Activated CD8-positive, alpha-beta T cell treated with anti-CD3 and anti-CD28 coated beads for 36 hours (primary cell): ENCODE measurements around the gene PIP5K1C. TPM values are rescaled to one million over a fixed set of nuclear protein-coding genes. Genes with fewer than 3 reads are reported as not detected.

Experiments
- ATAC-seq: fragments of 200-7000 bp; cut with Tn5 transposase; one replicate; pipeline ENCODE4 v1.10.0; 2021; ENCODE audit warnings: mild to moderate bottlenecking, moderate library complexity
- CTCF ChIA-PET: fragments of 350-600 bp; sonication (Branson Sonifier 250); formaldehyde crosslinking; loops from one replicate; lab custom pipeline; 2021; ENCODE audit warnings: antibody characterized with exemption; lab: Charles Lee
- POLR2A ChIA-PET: fragments of 350-600 bp; sonication (Branson Sonifier 250); formaldehyde crosslinking; loops from one replicate; lab custom pipeline; 2021; ENCODE audit warnings: antibody characterized with exemption; lab: Charles Lee
- DNase-seq: peaks from one replicate; pipeline ENCODE4 v3.0.0-alpha.2; 2020
- H3K27ac Mint-ChIP-seq: one replicate; pipeline ENCODE4 v1.8.0; 2021; ENCODE audit warnings: mild to moderate bottlenecking, mixed read lengths
- H3K27me3 Mint-ChIP-seq: one replicate; pipeline ENCODE4 v1.8.0; 2021; ENCODE audit warnings: mixed read lengths
- H3K36me3 Mint-ChIP-seq: one replicate; pipeline ENCODE4 v1.8.0; 2021; ENCODE audit warnings: low read depth, mixed read lengths
- H3K4me1 Mint-ChIP-seq: one replicate; pipeline ENCODE4 v1.8.0; 2021; ENCODE audit warnings: low read depth, mixed read lengths
- H3K4me3 Mint-ChIP-seq: one replicate; pipeline ENCODE4 v1.8.0; 2021; ENCODE audit warnings: mild to moderate bottlenecking, moderate library complexity, mixed read lengths
- H3K9me3 Mint-ChIP-seq: one replicate; pipeline ENCODE4 v1.8.0; 2021; ENCODE audit warnings: mixed read lengths
- CTCF ChIP-seq: fragments of 200-600 bp; IDR thresholded peaks from one replicate; pipeline ENCODE4 v1.8.0; 2022; ENCODE audit warnings: antibody characterized with exemption, mild to moderate bottlenecking
- intact Hi-C: fragments of 100-400 bp; cut with micrococcal nuclease; formaldehyde crosslinking; loops from one replicate; pipeline ENCODE4 v1.10.0; 2022
- total RNA-seq, 2 experiments: library from RNA; stranded (reverse); gene quantifications; one replicate each; pipeline ENCODE4 v1.2.3, GENCODE V29; 2021

The PIP5K1C gene
- total RNA-seq, 2 experiments from 2014 or later: 20.4 to 22.2 TPM

GRCh38 chr19:3659746-3660112 lies 40.5 kb downstream of the PIP5K1C start:
- no peak for TF ChIP-seq CTCF
- intact Hi-C loops: no loop called here
- Mint-ChIP-seq H3K36me3 (peaks cover 27% of the 10 kb centered on the region), H3K4me3 (no peak overlapping the region), H3K27ac (no peak overlapping the region), H3K9me3 (no peaks in the 10 kb centered on the region), H3K4me1 (no peaks in the 10 kb centered on the region), H3K27me3 (no peaks in the 10 kb centered on the region)
- CTCF ChIA-PET: interaction anchor here (1.2 kb wide), 1 partner anchor 40 kb away, joined by 6 read pairs; the partner anchor contains the start of gene PIP5K1C
- POLR2A ChIA-PET: no interaction called here
- DNase-seq (no peak), ATAC-seq (no peak)

- Mint-ChIP-seq H3K27ac (no peak overlapping the region), H3K4me3 (no peak overlapping the region), H3K36me3 (peaks cover 27% of the 10 kb centered on the region), H3K27me3 (no peaks in the 10 kb centered on the region), H3K9me3 (no peaks in the 10 kb centered on the region), H3K4me1 (no peaks in the 10 kb centered on the region)
- ChIA-PET CTCF (no interaction called here), POLR2A (no interaction called here)
- intact Hi-C loops: no loop called here
- DNase-seq (no peak), ATAC-seq (no peak)
- no peak for TF ChIP-seq CTCF
These were observed 41.2 kb downstream of the PIP5K1C start for GRCh38 chr19:3658870-3659745.

- Mint-ChIP-seq H3K4me3 (no peak overlapping the region), H3K9me3 (no peaks in the 10 kb centered on the region), H3K27me3 (no peaks in the 10 kb centered on the region), H3K27ac (no peak overlapping the region), H3K4me1 (no peaks in the 10 kb centered on the region), H3K36me3 (peaks cover 24% of the 10 kb centered on the region)
- intact Hi-C loops: no loop called here
- ChIA-PET CTCF (no interaction called here), POLR2A (no interaction called here)
- DNase-seq (no peak), ATAC-seq (no peak)
- no peak for TF ChIP-seq CTCF
These were observed 42.0 kb downstream of the PIP5K1C start for GRCh38 chr19:3658004-3658869.

GRCh38 chr19:3657395-3657769 lies 42.9 kb downstream of the PIP5K1C start:
- ChIA-PET POLR2A (interaction anchor here (1.5 kb wide), 1 partner anchor 119 kb away, joined by 3 read pairs; the partner anchor contains the start of gene TEKTIP1), CTCF (interaction anchor here (1.0 kb wide), 1 partner anchor 9 kb away, joined by 3 read pairs; no protein-coding TSS in a partner anchor)
- Mint-ChIP-seq H3K27ac (no peak overlapping the region), H3K4me1 (no peaks in the 10 kb centered on the region), H3K36me3 (peaks cover 20% of the 10 kb centered on the region), H3K4me3 (no peak overlapping the region), H3K27me3 (no peaks in the 10 kb centered on the region), H3K9me3 (no peaks in the 10 kb centered on the region)
- DNase-seq (no peak), ATAC-seq (no peak)
- intact Hi-C loops: no loop called here
- TF ChIP-seq CTCF: no peak
